Inferior parietal cortex (tissue), 1 donor: ENCODE data around the gene COG5.

Experiments used
- DNase-seq: peaks from one replicate; pipeline ENCODE4 v3.0.0-alpha.2; 2016; ENCODE audit errors: extremely low spot score

Gene COG5

DNA sequence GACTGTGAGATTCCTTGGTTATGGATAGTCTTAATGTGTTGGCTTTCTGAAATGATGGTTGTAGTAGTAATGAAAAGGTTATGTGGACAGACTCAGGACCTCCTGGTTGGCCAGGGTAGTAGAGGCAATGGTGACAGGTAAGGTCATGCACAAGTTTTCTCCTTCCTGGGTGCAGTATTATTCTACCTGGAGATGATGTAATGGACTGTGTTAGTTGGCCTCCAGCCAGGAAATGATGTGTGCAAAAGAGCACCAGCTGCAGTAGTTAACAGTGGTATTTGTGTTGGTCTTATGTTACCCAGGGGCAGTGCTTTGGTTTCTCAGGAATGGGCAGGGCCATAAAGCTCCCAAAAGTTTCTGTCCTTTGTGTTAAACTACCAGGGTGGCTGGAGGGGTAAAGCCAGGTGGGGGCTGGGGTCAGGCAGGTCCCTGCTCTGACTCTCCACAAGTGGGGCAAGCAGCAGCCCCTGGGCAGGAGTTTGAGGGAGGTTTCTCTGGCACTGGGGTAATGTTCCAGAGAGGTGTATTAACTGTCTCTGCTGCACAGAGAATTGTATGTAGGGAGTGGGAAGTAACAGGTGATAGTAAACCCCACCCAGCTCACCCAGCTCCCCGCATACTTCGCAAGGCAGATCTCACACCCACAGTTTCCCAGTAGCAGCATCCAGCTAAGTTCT lies 57.6 kb downstream of the COG5 start:
- no peak for DNase-seq

- no peak for DNase-seq
Measured at GRCh38 chr7:107505362-107505761, 58.4 kb downstream of the COG5 start.

DNA sequence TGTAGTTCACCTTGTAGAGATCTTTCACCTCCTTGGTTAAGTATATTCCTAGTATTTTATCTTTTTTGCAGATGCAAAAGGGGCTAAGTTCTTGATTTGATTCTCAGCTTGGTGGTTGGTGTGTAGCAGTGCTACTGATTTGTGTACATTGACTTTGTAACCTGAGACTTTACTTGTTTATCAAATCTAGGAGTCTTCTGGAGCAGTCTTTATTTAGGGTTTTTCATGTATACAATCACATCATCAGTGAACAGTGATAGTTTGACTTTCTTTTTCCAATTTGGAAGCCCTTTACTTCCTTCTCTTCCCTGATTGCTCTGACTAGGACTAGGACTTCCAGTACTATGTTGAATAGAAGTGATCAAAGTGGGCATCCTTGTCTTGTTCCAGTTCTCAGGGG lies 60.0 kb downstream of the COG5 start:
- DNase-seq = no peak

GRCh38 chr7:107502797-107503196 lies 60.9 kb downstream of the COG5 start:
- DNase-seq = no peak

DNA sequence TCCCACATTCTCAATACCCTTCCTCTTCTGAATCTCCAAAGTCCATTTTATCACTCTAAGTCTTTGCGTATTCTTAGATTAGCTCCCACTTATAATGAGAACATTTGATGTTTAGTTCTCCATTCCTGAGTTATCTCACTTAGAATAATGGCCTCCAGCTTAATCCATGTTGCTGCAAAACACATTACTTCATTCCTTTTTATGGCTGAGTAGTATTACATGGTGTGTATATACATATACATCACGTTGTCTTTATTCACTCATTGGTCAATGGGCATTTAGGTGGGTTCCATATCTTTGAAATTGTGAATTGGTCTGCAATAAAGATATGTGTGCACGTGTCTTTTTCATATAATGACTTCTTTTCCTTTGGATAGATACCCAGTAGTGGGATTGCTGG lies 61.6 kb downstream of the COG5 start:
- DNase-seq = no peak

GRCh38 chr7:107501593-107501992 lies 62.1 kb downstream of the COG5 start:
- DNase-seq = no peak

- DNase-seq = no peak
Measured at GRCh38 chr7:107499731-107500130, 64.0 kb downstream of the COG5 start.

DNA sequence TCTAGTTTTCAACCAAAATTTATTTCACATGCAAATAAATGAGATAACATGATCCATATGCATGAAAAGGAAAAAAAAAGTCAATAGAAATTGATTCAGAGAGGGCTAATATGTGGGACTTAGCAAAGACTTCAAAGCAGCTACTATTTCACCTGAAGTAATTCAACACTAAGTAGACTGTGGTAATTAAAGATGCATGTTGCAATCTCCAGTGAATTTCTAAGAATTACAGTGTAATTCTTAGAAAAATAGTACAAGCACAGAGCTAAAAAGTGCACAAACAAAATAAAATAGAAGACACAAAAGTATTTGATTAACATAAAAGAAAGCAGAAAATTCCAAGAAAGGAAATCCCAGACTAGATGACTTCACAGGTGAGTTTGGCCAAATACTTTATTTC lies 68.2 kb downstream of the COG5 start:
- no peak for DNase-seq

GRCh38 chr7:107494884-107495283 lies 68.8 kb downstream of the COG5 start:
- DNase-seq = no peak

DNA sequence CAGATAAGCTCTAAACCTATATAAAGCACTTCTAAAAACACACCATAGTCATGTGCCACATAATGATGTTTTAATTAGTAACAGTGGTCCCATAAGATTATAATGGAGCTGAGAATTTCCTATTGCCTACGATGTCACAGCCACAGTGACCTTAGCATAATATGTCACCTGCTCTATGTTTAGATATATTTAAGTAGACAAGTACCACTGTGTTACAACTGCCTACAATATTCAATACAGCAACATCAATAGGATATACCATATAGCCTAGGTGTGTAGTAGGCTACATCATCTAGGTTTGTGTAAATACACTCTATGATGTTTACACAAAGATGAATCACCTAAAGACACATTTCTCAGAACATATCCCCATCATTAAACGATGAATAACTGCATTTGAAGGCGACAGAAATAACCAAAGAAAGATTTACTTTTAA lies 69.4 kb downstream of the COG5 start:
- DNase-seq = no peak

GRCh38 chr7:107492875-107493274 lies 70.8 kb downstream of the COG5 start:
- no peak for DNase-seq

DNA sequence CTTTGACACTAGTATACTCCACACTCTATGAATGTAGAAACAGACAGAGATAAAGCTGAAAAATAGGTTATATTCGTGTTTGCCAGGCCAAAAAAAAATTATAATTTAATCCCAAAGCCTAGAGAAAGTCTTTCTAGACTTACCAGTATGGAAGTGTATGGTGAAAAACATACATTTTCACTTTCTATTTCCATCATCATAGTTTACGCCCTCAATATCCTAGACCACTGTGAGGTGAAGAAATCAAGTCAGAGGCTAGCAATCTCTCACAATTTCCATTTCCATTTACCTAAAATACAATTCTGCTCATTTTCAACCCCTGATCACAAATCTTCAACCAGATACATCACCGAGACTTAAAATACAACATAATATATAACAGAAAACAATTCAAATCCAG lies 77.7 kb downstream of the COG5 start:
- no peak for DNase-seq

DNA sequence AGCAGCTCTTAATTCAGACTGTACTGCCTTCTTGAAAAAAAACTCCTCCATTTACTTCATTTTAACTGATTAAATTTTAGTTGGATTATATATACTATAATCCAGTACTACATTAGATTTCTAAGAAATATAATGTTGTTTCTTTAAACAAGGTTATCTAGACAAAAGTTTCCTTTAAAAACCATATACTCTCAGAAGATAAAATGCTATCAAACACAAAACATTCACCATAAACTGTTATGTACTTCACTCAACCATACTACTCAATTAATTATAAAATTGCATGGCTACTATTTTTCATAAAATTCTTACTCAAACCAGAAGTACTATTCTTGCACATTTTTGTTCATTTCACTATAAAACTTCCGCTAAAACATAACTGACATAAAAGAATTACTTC lies 81.1 kb downstream of the COG5 start:
- DNase-seq = no peak

GRCh38 chr7:107480932-107481331 lies 82.8 kb downstream of the COG5 start:
- DNase-seq = no peak

GRCh38 chr7:107479303-107479702 lies 84.4 kb downstream of the COG5 start:
- no peak for DNase-seq

DNA sequence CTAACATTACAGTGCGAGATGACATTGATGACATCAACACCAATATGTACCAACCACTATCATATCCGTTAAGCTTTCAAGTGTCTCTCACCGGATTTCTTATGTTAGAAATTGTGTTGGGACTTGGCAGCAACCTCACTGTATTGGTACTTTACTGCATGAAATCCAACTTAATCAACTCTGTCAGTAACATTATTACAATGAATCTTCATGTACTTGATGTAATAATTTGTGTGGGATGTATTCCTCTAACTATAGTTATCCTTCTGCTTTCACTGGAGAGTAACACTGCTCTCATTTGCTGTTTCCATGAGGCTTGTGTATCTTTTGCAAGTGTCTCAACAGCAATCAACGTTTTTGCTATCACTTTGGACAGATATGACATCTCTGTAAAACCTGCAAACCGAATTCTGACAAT lies 89.6 kb downstream of the COG5 start:
- DNase-seq = no peak

DNA sequence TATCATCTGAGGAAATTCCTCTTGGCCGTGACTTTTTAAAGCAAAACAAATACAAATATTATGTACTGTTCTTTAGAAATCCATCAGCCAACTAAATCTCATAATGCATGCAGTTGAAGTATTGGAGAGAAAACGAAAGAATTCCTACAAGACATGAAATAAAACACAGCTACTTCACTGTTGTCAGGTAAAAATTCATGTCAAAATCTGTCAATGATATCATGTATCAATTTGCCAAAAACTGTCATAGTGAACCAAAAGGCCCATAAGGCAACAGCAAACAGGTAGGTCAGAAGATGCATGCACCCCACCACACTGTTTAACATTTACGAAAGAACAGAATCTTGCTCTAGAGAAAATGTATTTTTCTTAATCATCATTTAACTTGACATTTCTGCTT lies 91.6 kb downstream of the COG5 start:
- no peak for DNase-seq

GRCh38 chr7:107471292-107472070 lies 92.2 kb downstream of the COG5 start:
- DNase-seq = peak; percentile 57

GRCh38 chr7:107469929-107470328 lies 93.8 kb downstream of the COG5 start, which contains the start of gene GPR22:
Gene GPR22 (plus strand): TSS chr7:107470057. CDS start chr7:107474061, 4,004 bp downstream.
- peak; percentile 65 for DNase-seq

GRCh38 chr7:107468824-107469223 lies 94.9 kb downstream of the COG5 start:
- DNase-seq = no peak

DNA sequence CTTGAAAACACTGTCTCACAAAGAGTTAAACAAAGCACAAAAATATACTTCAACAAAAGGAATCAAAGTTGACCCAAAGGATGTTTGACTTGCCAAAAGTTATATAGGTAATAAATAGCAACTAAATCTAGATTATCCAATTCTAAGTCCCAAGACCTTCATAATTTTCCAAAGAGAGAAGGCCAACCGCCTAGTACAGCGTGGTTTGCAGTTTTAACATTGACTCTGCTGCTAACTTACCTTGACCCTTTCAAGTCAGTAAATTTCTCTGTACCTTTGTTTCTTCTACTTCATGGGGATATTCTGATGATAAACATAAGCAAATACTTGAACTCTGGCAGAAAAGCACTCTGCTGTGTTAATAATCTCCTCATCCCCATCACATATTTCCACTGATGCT lies 95.7 kb downstream of the COG5 start:
- no peak for DNase-seq

DNA sequence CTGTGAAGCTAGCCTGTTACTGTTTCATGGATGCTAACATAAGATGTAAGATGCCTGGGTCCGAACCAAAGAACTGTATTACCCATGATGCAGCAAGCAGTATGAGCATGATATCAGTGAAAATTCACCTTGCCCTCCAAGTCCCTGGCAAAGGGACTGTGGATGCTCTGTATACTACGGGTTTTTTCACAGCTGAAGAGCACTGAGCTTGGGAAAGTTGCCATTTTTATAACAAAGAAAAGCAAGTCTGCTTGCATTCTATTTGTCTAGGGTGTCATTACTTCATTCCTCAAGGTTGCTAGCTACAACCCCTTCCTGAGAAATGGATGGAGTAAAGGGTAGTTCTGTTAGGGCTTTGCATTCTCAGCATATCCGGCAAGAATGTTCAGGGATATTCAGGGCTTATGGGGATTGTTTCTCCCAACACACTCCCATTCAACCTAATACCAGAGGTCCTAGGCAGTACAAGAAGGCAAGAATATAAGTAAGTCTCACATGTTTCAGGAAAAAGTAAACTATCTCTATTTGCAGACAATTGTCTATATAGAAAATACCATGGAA lies 99.0 kb downstream of the COG5 start:
- no peak for DNase-seq
